Upper lobe of left lung (tissue), 6 donors: ENCODE data around the gene CYFIP1. TPM values are rescaled to one million over a fixed set of nuclear protein-coding genes. Genes with fewer than 3 reads are reported as not detected.

Experiments used
- ATAC-seq, 2 donors: fragments of 200-7000 bp; cut with Tn5 transposase; one replicate each; pipeline ENCODE4 v1.9.1; 2022; ENCODE audit warnings: mild to moderate bottlenecking in 2 of 2, moderate library complexity in 2 of 2; ENCODE audit not compliant: low FRiP score in 2 of 2
- DNase-seq, 2 donors: peaks; one replicate each; pipeline ENCODE4 v3.0.0-alpha.2; 2019 to 2020
- H3K27ac ChIP-seq, 4 donors: fragments of 200-600 bp; sonication (generic); one replicate each; pipeline ENCODE4 v1.5.1; 2016 to 2019
- H3K27me3 ChIP-seq, 4 donors: fragments of 200-600 bp; sonication (generic); one replicate each; pipeline ENCODE4 v1.5.1; 2017 to 2019
- H3K36me3 ChIP-seq, 4 donors: fragments of 200-600 bp; sonication (generic); one replicate each; pipeline ENCODE4 v1.5.1; 2016 to 2019
- H3K4me1 ChIP-seq, 4 donors: fragments of 200-600 bp; sonication (generic); one replicate each; pipeline ENCODE4 v1.5.1; 2018 to 2019
- H3K4me3 ChIP-seq, 4 donors: fragments of 200-600 bp; sonication (generic); one replicate each; pipeline ENCODE4 v1.5.1; 2017 to 2019; ENCODE audit warnings: mild to moderate bottlenecking in 2 of 4, moderate library complexity in 1 of 4
- H3K9me3 ChIP-seq, 4 donors: fragments of 200-600 bp; sonication (generic); one replicate each; pipeline ENCODE4 v1.5.1; 2018 to 2019
- EP300 ChIP-seq, 4 donors: sonication (generic); formaldehyde crosslinking; IDR thresholded peaks; one replicate each; pipeline ENCODE4 v1.5.1; 2017; ENCODE audit warnings: antibody characterized with exemption in 4 of 4, control low read depth in 2 of 4
- POLR2A ChIP-seq, 4 donors: fragments of 450-650 bp; IDR thresholded peaks; one replicate each; pipeline ENCODE4 v1.5.1; 2016 to 2017; ENCODE audit warnings: antibody characterized with exemption in 4 of 4, mild to moderate bottlenecking in 2 of 4
- POLR2AphosphoS5 ChIP-seq, 2 donors: sonication (generic); formaldehyde crosslinking; IDR thresholded peaks; one replicate each; pipeline ENCODE4 v1.5.1; 2017; ENCODE audit warnings: antibody characterized with exemption in 2 of 2
- WGBS, 2 donors: methylation state at CpG; one replicate each; pipeline ENCODE4 v1.1.5; 2017 to 2018; 5-methylcytosine and 5-hydroxymethylcytosine counted together
- total RNA-seq, 6 donors: library from RNA; depleted of rRNA in 4 of 6; stranded (reverse); fragments of >200 nt in 4 of 6; gene quantifications; one replicate each; pipeline versions ENCODE4 v1.1.0 to v1.2.1, GENCODE V29; 2016 to 2021
- TF ChIP-seq, protein P1 (sequence below), 6 experiments: fragments of 450-650 bp in 4 of 6; fragments of 200-600 bp in 2 of 6; sonication (generic) in 2 of 6; IDR thresholded peaks; one replicate each; pipeline ENCODE4 v1.5.1; 2016 to 2019; ENCODE audit warnings: antibody characterized with exemption in 6 of 6
- donor health status: DM: no; HTN: no; CAD: no; lungs with moderate emphysema.
- donor health status: DM: no; HTN: yes; CAD: no; lungs with severe emphysema.

Gene CYFIP1
- total RNA-seq, 6 donors from 2014 or later: 100 to 171 (median 136) TPM

DNA sequence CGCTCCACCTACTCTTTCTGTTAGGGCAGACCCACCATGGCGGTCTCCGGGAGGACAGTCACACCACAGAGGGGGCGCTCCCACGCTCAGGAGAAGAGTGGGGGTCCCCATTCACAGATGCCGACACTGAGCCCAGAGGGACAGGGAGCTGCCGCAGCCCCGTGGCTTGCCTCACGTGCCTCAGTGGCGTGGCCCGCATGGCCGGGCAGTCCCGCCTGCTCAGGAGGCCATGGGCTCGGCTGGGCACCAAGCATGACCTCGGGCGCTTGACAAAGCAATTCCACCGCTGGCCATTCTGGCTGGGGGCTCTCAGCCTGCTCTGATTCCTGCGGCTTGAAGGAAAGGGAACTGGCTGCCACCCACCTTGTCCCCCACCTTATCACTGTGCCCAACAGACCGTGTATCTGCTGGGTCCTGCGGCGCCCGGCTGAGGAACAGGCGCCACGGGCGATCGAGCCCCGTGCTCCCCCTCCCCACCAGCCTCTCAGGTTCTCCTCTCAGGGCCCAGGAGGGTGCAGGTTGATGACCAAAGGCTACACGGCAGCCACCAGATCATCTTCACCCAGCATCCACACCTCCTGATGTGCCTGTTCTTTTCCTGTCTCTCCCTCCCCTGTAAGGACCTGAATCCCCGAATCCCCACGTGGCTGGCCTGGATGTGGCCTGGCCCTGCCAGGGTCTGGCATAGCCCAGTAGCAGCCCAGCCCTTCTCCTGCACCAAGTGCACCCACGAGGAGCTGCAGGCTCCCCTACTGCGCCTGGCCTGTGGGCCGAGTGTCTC, 20.7 kb downstream of the CYFIP1 start:
- 90 to 92% methylated on average over 20 to 31 of the region's 33 CpGs for WGBS, 2 donors
- ATAC-seq: peak in 1 of 2 donors; percentile 24
- H3K27ac ChIP-seq: peak overlapping the region in 3 of 4 donors; percentile 69 to 75 (median 72)
- no peaks in the 10 kb centered on the region for H3K36me3 ChIP-seq
- TF ChIP-seq POLR2A (IDR thresholded peaks at IDR 0.05) (no peak), POLR2AphosphoS5 (IDR thresholded peaks at IDR 0.05) (no peak)
- peaks cover 68 to 81% (median 73%) of the 10 kb centered on the region in 4 donors for H3K4me1 ChIP-seq
- H3K4me3 ChIP-seq: no peak overlapping the region
- H3K27me3 ChIP-seq: no peaks in the 10 kb centered on the region
- H3K9me3 ChIP-seq: no peaks in the 10 kb centered on the region
- peak in 1 of 2 donors; percentile 78 for DNase-seq

DNA sequence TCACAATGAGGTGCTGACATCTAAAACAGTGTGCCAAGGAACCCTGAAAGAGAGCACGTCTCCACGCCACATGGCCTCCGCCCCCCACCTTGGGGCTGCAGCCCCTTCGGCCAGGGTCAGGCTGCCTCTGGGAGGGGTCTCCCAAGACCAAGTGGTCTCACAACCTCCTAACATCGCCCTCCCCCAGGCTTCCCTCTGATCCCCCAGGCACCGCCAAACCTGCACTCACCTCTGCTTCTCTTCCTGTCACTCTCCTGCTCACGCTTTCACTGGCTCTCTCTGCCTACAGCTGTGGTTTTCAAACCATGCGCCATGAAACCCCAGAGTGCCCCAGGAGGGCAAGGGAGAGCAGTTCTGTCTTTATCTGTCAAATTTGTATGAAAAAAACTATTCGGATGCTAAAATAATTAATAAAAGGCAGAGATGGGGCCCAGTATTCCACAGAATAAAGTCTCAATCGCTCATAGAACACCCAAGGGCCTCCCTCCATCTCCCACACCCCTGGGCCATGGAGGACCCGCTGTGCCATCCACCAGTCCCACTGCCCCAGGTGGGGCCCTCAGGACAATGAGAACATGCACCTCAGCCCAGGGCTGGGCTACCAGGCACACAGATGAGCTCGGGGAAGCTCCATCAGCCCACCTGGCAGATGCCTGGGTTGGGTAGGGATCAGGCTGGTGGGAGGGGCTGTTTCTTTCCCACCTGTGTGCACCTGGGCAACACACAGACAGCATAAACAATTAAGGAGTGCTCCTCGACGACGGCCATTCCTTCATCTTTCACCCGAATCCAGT, 21.5 kb downstream of the CYFIP1 start:
- H3K4me3 ChIP-seq: no peak overlapping the region
- no peak for TF ChIP-seq POLR2AphosphoS5 (IDR thresholded peaks at IDR 0.05)
- no peak for TF ChIP-seq POLR2A (IDR thresholded peaks at IDR 0.05)
- TF ChIP-seq EP300 (IDR thresholded peaks at IDR 0.05): no peak
- TF ChIP-seq, protein P1, sequence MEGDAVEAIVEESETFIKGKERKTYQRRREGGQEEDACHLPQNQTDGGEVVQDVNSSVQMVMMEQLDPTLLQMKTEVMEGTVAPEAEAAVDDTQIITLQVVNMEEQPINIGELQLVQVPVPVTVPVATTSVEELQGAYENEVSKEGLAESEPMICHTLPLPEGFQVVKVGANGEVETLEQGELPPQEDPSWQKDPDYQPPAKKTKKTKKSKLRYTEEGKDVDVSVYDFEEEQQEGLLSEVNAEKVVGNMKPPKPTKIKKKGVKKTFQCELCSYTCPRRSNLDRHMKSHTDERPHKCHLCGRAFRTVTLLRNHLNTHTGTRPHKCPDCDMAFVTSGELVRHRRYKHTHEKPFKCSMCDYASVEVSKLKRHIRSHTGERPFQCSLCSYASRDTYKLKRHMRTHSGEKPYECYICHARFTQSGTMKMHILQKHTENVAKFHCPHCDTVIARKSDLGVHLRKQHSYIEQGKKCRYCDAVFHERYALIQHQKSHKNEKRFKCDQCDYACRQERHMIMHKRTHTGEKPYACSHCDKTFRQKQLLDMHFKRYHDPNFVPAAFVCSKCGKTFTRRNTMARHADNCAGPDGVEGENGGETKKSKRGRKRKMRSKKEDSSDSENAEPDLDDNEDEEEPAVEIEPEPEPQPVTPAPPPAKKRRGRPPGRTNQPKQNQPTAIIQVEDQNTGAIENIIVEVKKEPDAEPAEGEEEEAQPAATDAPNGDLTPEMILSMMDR (IDR thresholded peaks at IDR 0.05): no peak
- H3K9me3 ChIP-seq: no peaks in the 10 kb centered on the region
- H3K4me1 ChIP-seq: peaks cover 59 to 81% (median 65%) of the 10 kb centered on the region in 4 donors
- H3K27ac ChIP-seq: peak overlapping the region in 3 of 4 donors; percentile 69 to 75 (median 72)
- H3K36me3 ChIP-seq: no peaks in the 10 kb centered on the region
- WGBS, 2 donors: 85 to 88% methylated on average over 15 of the region's 16 CpGs
- DNase-seq (no peak), ATAC-seq (no peak)
- H3K27me3 ChIP-seq: no peaks in the 10 kb centered on the region

DNA sequence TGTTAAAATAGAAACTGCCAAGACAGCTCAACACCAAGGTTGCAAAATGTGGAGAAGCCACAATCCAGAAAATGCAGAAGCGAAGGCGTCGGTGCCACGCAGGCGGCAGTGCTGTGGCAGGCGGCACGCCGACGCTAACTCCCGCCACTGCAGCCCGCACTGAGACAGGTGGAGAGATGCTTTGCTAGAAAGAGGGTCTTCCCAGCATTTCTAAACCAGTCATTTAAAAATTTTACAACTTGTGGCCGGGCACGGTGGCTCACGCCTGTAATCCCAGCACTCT, 23.2 kb downstream of the CYFIP1 start:
- TF ChIP-seq POLR2AphosphoS5 (IDR thresholded peaks at IDR 0.05): no peak
- TF ChIP-seq EP300 (IDR thresholded peaks at IDR 0.05): no peak
- no peak for TF ChIP-seq POLR2A (IDR thresholded peaks at IDR 0.05)
- TF ChIP-seq, protein P1 (IDR thresholded peaks at IDR 0.05): no peak
- Histone ChIP-seq H3K4me3 (no peak overlapping the region), H3K4me1 (peaks cover 49 to 75% (median 55%) of the 10 kb centered on the region in 4 donors), H3K36me3 (no peaks in the 10 kb centered on the region), H3K27me3 (no peaks in the 10 kb centered on the region), H3K27ac (peak overlapping the region in 1 of 4 donors; percentile 42), H3K9me3 (no peaks in the 10 kb centered on the region)
- 78 to 88% methylated on average over 14 of the region's 14 CpGs for WGBS, 2 donors
- DNase-seq: peak in 1 of 2 donors; percentile 59
- peak in 1 of 2 donors; percentile 57 for ATAC-seq

DNA sequence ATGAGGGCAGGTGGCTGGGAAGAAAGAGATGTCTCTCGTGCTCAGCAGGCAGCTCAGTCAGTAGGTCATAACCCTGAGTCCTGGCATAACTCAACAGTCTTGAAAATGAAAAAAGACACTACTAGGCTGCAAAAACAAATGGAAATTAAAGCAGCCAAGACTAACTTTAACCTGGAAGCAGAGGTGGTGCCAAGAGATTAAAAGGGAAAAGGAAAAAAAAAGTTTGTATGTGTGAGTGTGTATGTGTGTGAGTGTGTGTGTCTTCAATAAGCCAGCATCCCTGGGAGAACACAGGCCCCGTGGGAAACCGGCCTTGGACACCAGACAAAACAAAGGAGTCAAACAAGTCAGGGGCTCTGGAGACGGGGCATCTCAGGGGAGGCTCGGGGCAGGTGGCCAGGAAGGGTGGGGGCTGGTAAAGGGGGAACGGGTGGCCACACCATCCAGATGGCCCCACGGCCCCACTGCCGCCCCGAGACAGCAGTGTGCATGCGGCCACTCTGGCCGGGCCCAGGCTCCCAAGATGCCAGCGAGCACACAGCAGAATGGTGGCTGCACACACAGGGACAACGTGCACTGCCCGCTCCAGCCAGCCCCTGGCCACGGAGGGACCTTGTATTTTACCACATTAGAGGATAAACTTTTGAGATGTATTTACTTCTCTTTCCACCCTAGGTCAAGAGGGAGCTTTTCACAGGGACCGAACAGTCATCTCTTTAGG, 23.8 kb downstream of the CYFIP1 start:
- peak overlapping the region in 3 of 4 donors; percentile 8 to 56 (median 42) for H3K27ac ChIP-seq
- DNase-seq (peak in 1 of 2 donors; percentile 80), ATAC-seq (peak in 1 of 2 donors; percentile 5)
- H3K27me3 ChIP-seq: no peaks in the 10 kb centered on the region
- 56 to 69% methylated on average over 16 of the region's 16 CpGs for WGBS, 2 donors
- H3K4me1 ChIP-seq: peaks cover 46 to 74% (median 55%) of the 10 kb centered on the region in 4 donors
- peaks cover 0 to 3% (median 0%) of the 10 kb centered on the region in 4 donors for H3K36me3 ChIP-seq
- H3K9me3 ChIP-seq: no peaks in the 10 kb centered on the region
- TF ChIP-seq, protein P1 (IDR thresholded peaks at IDR 0.05): no peak
- no peak for TF ChIP-seq EP300 (IDR thresholded peaks at IDR 0.05)
- H3K4me3 ChIP-seq: no peak overlapping the region
